HG02571 (cell line): ENCODE results near the gene MCCC1.
A peak's percentile ranks its signal among the peaks of the same experiment; 100 is the strongest.
"Not testable (repeated sequence)": the region's sequence is repeated elsewhere in the genome, so short reads cannot be mapped to it uniquely, and the experiment has no call there.

ENCODE experiments used
- ATAC-seq: cut with Tn5 transposase; IDR thresholded peaks from one replicate; pipeline ENCODE4 v1.9.1; 2021; ENCODE audit warnings: mild to moderate bottlenecking, moderate library complexity; ENCODE audit not compliant: unreplicated experiment

The MCCC1 gene

GRCh38 chr3:183099026-183099837 is at the start of gene MCCC1:
MCCC1 (minus strand) TSS chr3:183099496; CDS start chr3:183099440, 56 bp downstream.
- peak; percentile 98 for ATAC-seq

- ATAC-seq = no peak
These were observed 48.8 kb upstream of the MCCC1 start for GRCh38 chr3:183148056-183148455.

GRCh38 chr3:183144363-183144762 is 45.1 kb upstream of the MCCC1 start:
- no peak for ATAC-seq

GRCh38 chr3:183142199-183142598 is 42.9 kb upstream of the MCCC1 start:
- no peak for ATAC-seq

- ATAC-seq = no peak
These were observed 35.5 kb upstream of the MCCC1 start for GRCh38 chr3:183134844-183135243.

GRCh38 chr3:183132409-183132808 is 33.1 kb upstream of the MCCC1 start:
- no peak for ATAC-seq

GRCh38 chr3:183131735-183132134 is 32.4 kb upstream of the MCCC1 start:
- no peak for ATAC-seq

GRCh38 chr3:183131186-183131725 is 32.0 kb upstream of the MCCC1 start:
- no peak for ATAC-seq

- no peak for ATAC-seq
These were observed 29.9 kb upstream of the MCCC1 start for GRCh38 chr3:183129243-183129642.

GRCh38 chr3:183128709-183129108 is 29.4 kb upstream of the MCCC1 start:
- ATAC-seq = no peak

- ATAC-seq = no peak
These were observed 24.6 kb upstream of the MCCC1 start for GRCh38 chr3:183123891-183124290.

- no peak for ATAC-seq
These were observed 23.1 kb upstream of the MCCC1 start for GRCh38 chr3:183122257-183122932.

- no peak for ATAC-seq
These were observed 21.4 kb upstream of the MCCC1 start for GRCh38 chr3:183120538-183121215.

- ATAC-seq = no peak
These were observed 17.8 kb upstream of the MCCC1 start for GRCh38 chr3:183117056-183117455.

- ATAC-seq = peak; percentile 76
These were observed 16.8 kb upstream of the MCCC1 start for GRCh38 chr3:183116025-183116614.

- no peak for ATAC-seq
These were observed 15.3 kb upstream of the MCCC1 start for GRCh38 chr3:183114384-183115178.

GRCh38 chr3:183109847-183110246 is 10.6 kb upstream of the MCCC1 start:
- ATAC-seq = not testable (repeated sequence)

GRCh38 chr3:183108470-183108869 is 9.2 kb upstream of the MCCC1 start:
- no peak for ATAC-seq

GRCh38 chr3:183108001-183108449 is 8.7 kb upstream of the MCCC1 start:
- no peak for ATAC-seq

- ATAC-seq = not testable (repeated sequence)
These were observed 8.1 kb upstream of the MCCC1 start for GRCh38 chr3:183107372-183107771.
